Measurements from ENCODE around the gene HCFC2.
"Not testable (repeated sequence)": the region's sequence is repeated elsewhere in the genome, so short reads cannot be mapped to it uniquely, and the experiment has no call there.

Gene HCFC2

GRCh38 chr12:104024348-104024747 is 40.0 kb upstream of the HCFC2 start:
- Histone ChIP-seq H3F3A (ENCODE audit: insufficient read depth, low read length) (no peaks in the 10 kb centered on the region), H3K9me3 (ENCODE audit: low read length) (no peaks in the 10 kb centered on the region), H3K79me2 (ENCODE audit: insufficient read depth, low read length) (no peaks in the 10 kb centered on the region), H3K27ac (ENCODE audit: low read depth, low read length, poor library complexity, severe bottlenecking) (no peak overlapping the region), H3K27me3 (ENCODE audit: insufficient read depth, low read length) (no peaks in the 10 kb centered on the region), H3K9me2 (ENCODE audit: low read depth, low read length) (no peaks in the 10 kb centered on the region), H3K36me3 (ENCODE audit: insufficient read depth, low read length) (no peaks in the 10 kb centered on the region), H3K9ac (ENCODE audit: low read length) (no peak overlapping the region), H4K20me1 (ENCODE audit: insufficient read depth, low read length) (no peaks in the 10 kb centered on the region), H2AFZ (ENCODE audit: low read length) (no peak overlapping the region), H3K4me1 (ENCODE audit: insufficient read depth, low read length, severe bottlenecking) (no peaks in the 10 kb centered on the region), H3K4me3 (ENCODE audit: low read depth, low read length, poor library complexity, severe bottlenecking) (no peak overlapping the region), H3K4me2 (ENCODE audit: low read length) (no peak overlapping the region)
- no peak for TF ChIP-seq CTCF (IDR thresholded peaks at IDR 0.05; ENCODE audit: low read length)
- no peak for TF ChIP-seq EZH2 (IDR thresholded peaks at IDR 0.05; ENCODE audit: borderline replicate concordance, low read length)

GRCh38 chr12:104025771-104026170 is 38.6 kb upstream of the HCFC2 start:
- Histone ChIP-seq H3K36me3 (ENCODE audit: insufficient read depth, low read length) (no peaks in the 10 kb centered on the region), H3K4me3 (ENCODE audit: low read depth, low read length, poor library complexity, severe bottlenecking) (no peak overlapping the region), H3K4me1 (ENCODE audit: insufficient read depth, low read length, severe bottlenecking) (no peaks in the 10 kb centered on the region), H3K79me2 (ENCODE audit: insufficient read depth, low read length) (no peaks in the 10 kb centered on the region), H2AFZ (ENCODE audit: low read length) (no peak overlapping the region), H3K4me2 (ENCODE audit: low read length) (no peak overlapping the region), H3K27ac (ENCODE audit: low read depth, low read length, poor library complexity, severe bottlenecking) (no peak overlapping the region), H3F3A (ENCODE audit: insufficient read depth, low read length) (no peaks in the 10 kb centered on the region), H3K9me2 (ENCODE audit: low read depth, low read length) (no peaks in the 10 kb centered on the region), H3K27me3 (ENCODE audit: insufficient read depth, low read length) (no peaks in the 10 kb centered on the region), H3K9me3 (ENCODE audit: low read length) (no peaks in the 10 kb centered on the region), H4K20me1 (ENCODE audit: insufficient read depth, low read length) (no peaks in the 10 kb centered on the region), H3K9ac (ENCODE audit: low read length) (no peak overlapping the region)
- TF ChIP-seq EZH2 (IDR thresholded peaks at IDR 0.05; ENCODE audit: borderline replicate concordance, low read length): no peak
- TF ChIP-seq CTCF (IDR thresholded peaks at IDR 0.05; ENCODE audit: low read length): no peak

- H3K4me1 ChIP-seq (ENCODE audit: insufficient read depth, low read length, severe bottlenecking): no peaks in the 10 kb centered on the region
- H3K27me3 ChIP-seq (ENCODE audit: insufficient read depth, low read length): no peaks in the 10 kb centered on the region
- no peaks in the 10 kb centered on the region for H4K20me1 ChIP-seq (ENCODE audit: insufficient read depth, low read length)
- H3K4me2 ChIP-seq (ENCODE audit: low read length): no peak overlapping the region
- H3K36me3 ChIP-seq (ENCODE audit: insufficient read depth, low read length): no peaks in the 10 kb centered on the region
- no peak for TF ChIP-seq CTCF (IDR thresholded peaks at IDR 0.05; ENCODE audit: low read length)
- no peak for TF ChIP-seq EZH2 (IDR thresholded peaks at IDR 0.05; ENCODE audit: borderline replicate concordance, low read length)
- H3K9ac ChIP-seq (ENCODE audit: low read length): no peak overlapping the region
- no peaks in the 10 kb centered on the region for H3K9me2 ChIP-seq (ENCODE audit: low read depth, low read length)
- no peaks in the 10 kb centered on the region for H3K79me2 ChIP-seq (ENCODE audit: insufficient read depth, low read length)
- no peak overlapping the region for H3K4me3 ChIP-seq (ENCODE audit: low read depth, low read length, poor library complexity, severe bottlenecking)
- no peak overlapping the region for H3K27ac ChIP-seq (ENCODE audit: low read depth, low read length, poor library complexity, severe bottlenecking)
- no peaks in the 10 kb centered on the region for H3K9me3 ChIP-seq (ENCODE audit: low read length)
- no peak overlapping the region for H2AFZ ChIP-seq (ENCODE audit: low read length)
- no peaks in the 10 kb centered on the region for H3F3A ChIP-seq (ENCODE audit: insufficient read depth, low read length)
Observed at GRCh38 chr12:104026841-104027599, 37.3 kb upstream of the HCFC2 start.

GRCh38 chr12:104030596-104030995 is 33.7 kb upstream of the HCFC2 start:
- not testable (repeated sequence) for H3K79me2 ChIP-seq (ENCODE audit: insufficient read depth, low read length); H3K36me3 ChIP-seq (ENCODE audit: insufficient read depth, low read length)

GRCh38 chr12:104036143-104036542 is 28.2 kb upstream of the HCFC2 start:
- H3K4me2 ChIP-seq (ENCODE audit: low read length); H2AFZ ChIP-seq (ENCODE audit: low read length); H3K27me3 ChIP-seq (ENCODE audit: insufficient read depth, low read length); H3F3A ChIP-seq (ENCODE audit: insufficient read depth, low read length); H3K9ac ChIP-seq (ENCODE audit: low read length); H3K36me3 ChIP-seq (ENCODE audit: insufficient read depth, low read length); H3K27ac ChIP-seq (ENCODE audit: low read depth, low read length, poor library complexity, severe bottlenecking); H4K20me1 ChIP-seq (ENCODE audit: insufficient read depth, low read length); H3K4me1 ChIP-seq (ENCODE audit: insufficient read depth, low read length, severe bottlenecking); H3K4me3 ChIP-seq (ENCODE audit: low read depth, low read length, poor library complexity, severe bottlenecking); H3K9me2 ChIP-seq (ENCODE audit: low read depth, low read length); H3K9me3 ChIP-seq (ENCODE audit: low read length); H3K79me2 ChIP-seq (ENCODE audit: insufficient read depth, low read length): not testable (repeated sequence)

More at GRCh38 chr12:104030596-104030995, 33.7 kb upstream of the HCFC2 start:
- H3K4me2 ChIP-seq (ENCODE audit: low read length); H3K9me3 ChIP-seq (ENCODE audit: low read length); H3K9me2 ChIP-seq (ENCODE audit: low read depth, low read length); H3K9ac ChIP-seq (ENCODE audit: low read length); H3K4me3 ChIP-seq (ENCODE audit: low read depth, low read length, poor library complexity, severe bottlenecking); H3K4me1 ChIP-seq (ENCODE audit: insufficient read depth, low read length, severe bottlenecking); H2AFZ ChIP-seq (ENCODE audit: low read length); H4K20me1 ChIP-seq (ENCODE audit: insufficient read depth, low read length); H3K27ac ChIP-seq (ENCODE audit: low read depth, low read length, poor library complexity, severe bottlenecking); H3K27me3 ChIP-seq (ENCODE audit: insufficient read depth, low read length); H3F3A ChIP-seq (ENCODE audit: insufficient read depth, low read length): not testable (repeated sequence)
